Stimulated activated CD4-positive, alpha-beta T cell treated with anti-CD3 and anti-CD28 coated beads, TNF-alpha, amount 100 ng/mL, for 4 hours (primary cell): ENCODE results near the gene MRPL46.
"Not testable (repeated sequence)": the region's sequence is repeated elsewhere in the genome, so short reads cannot be mapped to it uniquely, and the experiment has no call there.

Experiments used
- DNase-seq, 3 experiments: peaks; one replicate each; pipeline ENCODE4 v3.0.0-alpha.2; 2020; ENCODE audit warnings: low read depth in 3 of 3

MRPL46 gene

GRCh38 chr15:88441076-88441730, 26.0 kb downstream of the MRPL46 start:
- no peak for DNase-seq

GRCh38 chr15:88440021-88440420, 27.2 kb downstream of the MRPL46 start:
- DNase-seq, result no peak

- DNase-seq, result no peak
These were observed 29.0 kb downstream of the MRPL46 start for GRCh38 chr15:88438181-88438580.

DNA sequence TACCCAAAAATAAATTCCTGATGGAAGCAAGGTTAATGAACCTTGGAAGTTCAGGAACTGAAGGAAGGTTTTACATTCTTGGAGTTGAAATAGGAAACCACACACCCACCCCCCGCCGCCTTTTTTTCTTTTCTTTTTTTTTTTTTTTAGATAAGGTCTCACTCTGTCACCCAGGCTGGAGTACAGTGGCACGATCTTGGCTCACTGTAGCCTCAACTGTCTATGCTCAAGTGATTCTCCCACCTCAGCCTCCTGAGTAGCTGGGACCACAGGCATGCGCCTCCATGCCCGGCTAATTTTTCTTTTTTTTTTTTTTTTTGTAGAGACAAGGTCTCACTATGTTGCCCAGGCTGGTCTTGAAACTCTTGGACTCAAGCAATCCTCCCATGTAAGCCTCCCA, 33.1 kb downstream of the MRPL46 start:
- not testable (repeated sequence) for DNase-seq

DNA sequence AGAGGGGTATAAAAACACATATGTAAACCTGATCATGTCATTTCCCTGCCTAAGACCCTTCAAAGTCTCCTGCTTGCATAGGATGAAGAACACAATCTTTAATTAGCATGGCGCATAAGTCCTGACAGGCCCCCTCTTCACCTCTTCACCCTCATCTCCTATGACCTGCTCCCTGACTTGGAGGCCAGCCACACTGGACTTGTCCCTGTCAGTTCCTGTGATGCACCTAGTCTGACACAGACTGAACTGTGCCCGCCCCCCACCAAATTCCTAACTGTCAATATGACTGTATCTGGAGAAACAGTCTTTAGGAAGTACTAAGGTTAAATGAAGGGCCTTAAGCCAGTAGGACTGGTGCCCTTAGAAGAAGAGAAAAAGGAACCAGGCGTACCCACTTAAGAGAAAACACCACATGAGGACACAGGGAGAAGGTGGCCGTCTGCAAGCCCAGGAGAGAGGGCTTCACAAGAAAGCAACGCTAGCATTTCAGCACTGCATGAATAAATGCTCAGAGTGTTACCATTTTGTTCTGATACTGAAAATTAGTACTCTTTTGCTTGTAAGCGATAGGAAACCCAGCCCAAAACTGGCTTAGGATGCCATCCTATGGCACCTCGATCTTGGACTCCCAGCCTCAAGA, 34.0 kb downstream of the MRPL46 start:
- DNase-seq, result no peak

GRCh38 chr15:88431441-88431840, 35.7 kb downstream of the MRPL46 start:
- no peak for DNase-seq

- DNase-seq, result no peak
These were observed 37.1 kb downstream of the MRPL46 start for GRCh38 chr15:88430051-88430450.

- DNase-seq, result no peak
These were observed 38.2 kb downstream of the MRPL46 start for GRCh38 chr15:88428805-88429605.

GRCh38 chr15:88428053-88428452, 39.1 kb downstream of the MRPL46 start:
- DNase-seq, result no peak

DNA sequence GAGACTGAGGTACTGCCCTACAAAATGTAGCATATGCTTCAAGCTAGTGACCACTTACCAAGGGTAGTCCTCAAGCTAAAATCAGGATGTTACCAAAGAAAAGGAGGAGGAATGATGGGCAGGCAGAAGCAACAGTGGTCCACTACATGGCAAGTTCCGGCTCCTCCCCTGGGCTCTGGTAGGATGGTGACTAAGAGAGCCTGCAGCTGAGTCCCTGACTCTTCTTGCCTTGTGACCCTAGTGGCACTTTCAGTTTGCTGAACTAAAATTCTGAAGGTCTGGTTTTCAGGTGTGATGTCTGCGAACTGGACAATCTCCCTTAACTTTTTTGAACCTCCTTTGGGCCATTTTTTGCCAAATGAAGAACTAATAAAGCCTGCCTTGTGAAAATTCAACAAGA, 40.9 kb downstream of the MRPL46 start:
- DNase-seq, result no peak

- no peak for DNase-seq
These were observed 43.9 kb downstream of the MRPL46 start for GRCh38 chr15:88423331-88423730.

GRCh38 chr15:88419830-88420229, 47.4 kb downstream of the MRPL46 start:
- no peak for DNase-seq
